WTC11 (cell line): ENCODE data around the gene MAMSTR. TPM values are rescaled to one million over a fixed set of nuclear protein-coding genes. Genes with fewer than 3 reads are reported as not detected.
"Not testable (repeated sequence)": the region's sequence is repeated elsewhere in the genome, so short reads cannot be mapped to it uniquely, and the experiment has no call there.

Source experiments
- ATAC-seq: fragments of 200-7000 bp; cut with Tn5 transposase; 2 replicates; pipeline ENCODE4 v1.10.0; 2021; ENCODE audit warnings: mild to moderate bottlenecking, moderate library complexity
- CTCF ChIA-PET: fragments of 300-600 bp; sonication (Branson Sonifier 250); formaldehyde crosslinking; loops from one replicate; lab custom pipeline; 2021; ENCODE audit warnings: antibody characterized with exemption; lab: Charles Lee
- POLR2A ChIA-PET: fragments of 350-600 bp; sonication (Branson Sonifier 250); formaldehyde crosslinking; loops from one replicate; lab custom pipeline; 2021; ENCODE audit warnings: antibody characterized with exemption; lab: Charles Lee
- DNase-seq: peaks from one replicate; pipeline ENCODE4 v3.0.0; 2021; ENCODE audit warnings: low spot score
- H3K27ac Mint-ChIP-seq: 2 replicates; pipeline ENCODE4 v1.8.0; 2021; ENCODE audit warnings: mixed read lengths
- H3K27me3 Mint-ChIP-seq: 2 replicates; pipeline ENCODE4 v1.8.0; 2021; ENCODE audit warnings: low read depth, mild to moderate bottlenecking, moderate library complexity, mixed read lengths
- H3K36me3 Mint-ChIP-seq: 2 replicates; pipeline ENCODE4 v1.8.0; 2021; ENCODE audit warnings: mixed read lengths
- H3K4me1 Mint-ChIP-seq: 2 replicates; pipeline ENCODE4 v1.8.0; 2022; ENCODE audit warnings: mixed read lengths
- H3K4me3 Mint-ChIP-seq: 2 replicates; pipeline ENCODE4 v1.8.0; 2021; ENCODE audit warnings: mild to moderate bottlenecking, moderate library complexity, mixed read lengths
- H3K9me3 Mint-ChIP-seq: 2 replicates; pipeline ENCODE4 v1.8.0; 2021; ENCODE audit warnings: mixed read lengths
- CBFB ChIP-seq: sonication (generic); formaldehyde crosslinking; IDR thresholded peaks from 2 replicates; pipeline ENCODE4 v1.8.1; 2022; ENCODE audit warnings: mild to moderate bottlenecking, low read depth, missing genetic modification reagents
- FOXK1 ChIP-seq: sonication (generic); formaldehyde crosslinking; IDR thresholded peaks from 2 replicates; pipeline ENCODE4 v1.8.0; 2022; ENCODE audit warnings: mild to moderate bottlenecking, moderate library complexity, missing genetic modification reagents
- GABPB1 ChIP-seq: sonication (generic); formaldehyde crosslinking; IDR thresholded peaks from 2 replicates; pipeline ENCODE4 v1.8.1; 2023; ENCODE audit warnings: mild to moderate bottlenecking, missing genetic modification reagents
- IRF2 ChIP-seq: sonication (generic); formaldehyde crosslinking; IDR thresholded peaks from 2 replicates; pipeline ENCODE4 v1.8.0; 2022; ENCODE audit warnings: low read depth, missing genetic modification reagents, borderline replicate concordance
- JUN ChIP-seq: sonication (generic); formaldehyde crosslinking; IDR thresholded peaks from 2 replicates; pipeline ENCODE4 v1.8.0; 2023; ENCODE audit warnings: mild to moderate bottlenecking, missing genetic modification reagents
- NFYB ChIP-seq: sonication (generic); formaldehyde crosslinking; conservative IDR thresholded peaks from 2 replicates; pipeline ENCODE4 v1.8.0; 2022; ENCODE audit warnings: low read depth, missing genetic modification reagents
- TCF7 ChIP-seq: sonication (generic); formaldehyde crosslinking; IDR thresholded peaks from 2 replicates; pipeline ENCODE4 v1.8.0; 2022; ENCODE audit warnings: mild to moderate bottlenecking, low read depth, missing genetic modification reagents, moderate library complexity
- TEAD4 ChIP-seq: sonication (generic); formaldehyde crosslinking; IDR thresholded peaks from 2 replicates; pipeline ENCODE4 v1.8.0; 2022; ENCODE audit warnings: mild to moderate bottlenecking, missing genetic modification reagents
- ZNF121 ChIP-seq: sonication (generic); formaldehyde crosslinking; IDR thresholded peaks from 2 replicates; pipeline ENCODE4 v1.8.0; 2023; ENCODE audit warnings: missing genetic modification reagents
- ZNF317 ChIP-seq: sonication (generic); formaldehyde crosslinking; IDR thresholded peaks from 2 replicates; pipeline ENCODE4 v1.8.1; 2023; ENCODE audit warnings: low read depth, mild to moderate bottlenecking, moderate library complexity, missing genetic modification reagents, borderline replicate concordance
- ZNF423 ChIP-seq: fragments of 250-450 bp; sonication (Bioruptor Pico); IDR thresholded peaks from 2 replicates; pipeline ENCODE4 v2.1.2; 2022; ENCODE audit warnings: mild to moderate bottlenecking, moderate library complexity
- total RNA-seq: library from RNA; stranded (reverse); gene quantifications from 3 replicates; pipeline ENCODE4 v1.2.3, GENCODE V29; 2021
- TF ChIP-seq, protein P1 (sequence below): sonication (generic); formaldehyde crosslinking; IDR thresholded peaks from 2 replicates; pipeline ENCODE4 v1.8.0; 2022; ENCODE audit warnings: mild to moderate bottlenecking, missing genetic modification reagents
- TF ChIP-seq, protein P2 (sequence below): sonication (generic); formaldehyde crosslinking; IDR thresholded peaks from 2 replicates; pipeline ENCODE4 v1.8.1; 2023; ENCODE audit warnings: mild to moderate bottlenecking, moderate library complexity, missing genetic modification reagents
- TF ChIP-seq, protein P3 (sequence below): sonication (generic); formaldehyde crosslinking; IDR thresholded peaks from 2 replicates; pipeline ENCODE4 v1.8.1; 2023; ENCODE audit warnings: mild to moderate bottlenecking, missing genetic modification reagents, moderate library complexity
- TF ChIP-seq, protein P4 (sequence below): sonication (generic); formaldehyde crosslinking; IDR thresholded peaks from 2 replicates; pipeline ENCODE4 v1.8.1; 2022; ENCODE audit warnings: mild to moderate bottlenecking, missing genetic modification reagents, moderate library complexity, borderline replicate concordance

The MAMSTR gene
- total RNA-seq, 1 experiment from 2014 or later, result 1.4 TPM

DNA sequence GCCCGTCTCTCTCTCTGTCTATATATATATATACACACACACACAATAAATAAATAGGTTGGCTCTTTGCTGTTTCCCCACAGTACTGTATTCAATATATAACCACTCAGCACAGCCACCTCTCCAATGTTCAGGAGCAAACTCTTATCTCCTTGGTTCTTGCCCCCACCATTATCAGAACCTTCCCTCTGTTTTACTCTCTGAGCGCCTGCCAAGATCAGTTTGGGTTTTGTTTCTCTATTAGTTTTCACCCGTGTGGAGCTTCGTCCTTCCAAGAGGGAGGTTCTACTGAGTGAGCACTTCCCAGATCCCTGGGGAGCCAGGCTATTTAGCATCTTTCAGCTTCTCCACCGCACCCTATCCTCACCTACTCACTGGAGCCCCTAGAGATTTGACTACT lies 46.3 kb upstream of the MAMSTR start:
- DNase-seq, ATAC-seq, H3K4me1 Mint-ChIP-seq, H3K27ac Mint-ChIP-seq, H3K4me3 Mint-ChIP-seq, H3K9me3 Mint-ChIP-seq, H3K36me3 Mint-ChIP-seq: not testable (repeated sequence)
- CTCF ChIA-PET, result interaction anchor here (0.6 kb wide), 1 partner anchor 26 kb away, joined by 4 read pairs; no protein-coding TSS in a partner anchor
- peaks cover 40% of the 10 kb centered on the region for H3K27me3 Mint-ChIP-seq
- POLR2A ChIA-PET, result interaction anchor here (0.6 kb wide), 1 partner anchor 373 kb away, joined by 5 read pairs; no protein-coding TSS in a partner anchor

DNA sequence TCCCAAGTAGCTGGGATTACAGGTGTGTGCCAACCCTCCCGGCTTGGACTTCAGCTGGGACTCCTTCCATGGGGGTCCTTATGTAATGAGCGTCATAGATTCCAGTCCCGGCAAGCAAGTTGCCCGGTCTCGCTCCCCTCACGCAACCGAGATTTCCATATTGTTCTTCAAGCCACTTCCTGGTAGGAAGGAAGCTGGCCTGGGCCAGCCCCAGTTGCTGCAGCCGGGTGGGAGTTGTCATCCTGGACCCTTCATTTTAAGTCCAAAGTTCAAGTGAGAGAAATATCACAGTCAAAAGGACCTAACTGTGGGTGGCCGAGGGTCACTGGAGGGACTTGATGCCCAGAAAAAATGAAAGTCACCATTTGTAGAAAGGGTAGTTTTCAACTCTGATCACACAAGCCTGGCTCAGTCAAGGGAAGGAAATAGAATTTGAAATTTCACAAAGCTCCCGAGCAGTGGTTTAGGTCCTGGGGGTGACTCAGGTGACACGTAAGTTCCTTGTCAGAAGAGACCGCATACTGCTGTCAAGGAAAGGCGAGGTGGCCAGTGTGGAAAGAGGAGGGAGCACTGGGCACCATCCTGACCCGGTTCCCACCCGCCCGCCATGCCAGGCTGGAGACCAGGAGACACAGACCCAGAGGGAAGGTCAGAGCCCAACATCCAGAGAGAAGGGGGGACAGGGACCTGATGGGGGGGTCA lies 41.1 kb upstream of the MAMSTR start:
- TF ChIP-seq ZNF121 (CRISPR knock-in tag), result no peak
- no peak for TF ChIP-seq ZNF423 (CRISPR knock-in tag)
- TF ChIP-seq TEAD4 (CRISPR knock-in tag), result no peak
- TF ChIP-seq TCF7 (CRISPR knock-in tag), result no peak
- no peak for TF ChIP-seq ZNF317
- TF ChIP-seq GABPB1 (CRISPR knock-in tag), result no peak
- no peak for TF ChIP-seq CBFB (CRISPR knock-in tag)
- no peak for TF ChIP-seq NFYB (CRISPR knock-in tag)
- TF ChIP-seq, protein P1, sequence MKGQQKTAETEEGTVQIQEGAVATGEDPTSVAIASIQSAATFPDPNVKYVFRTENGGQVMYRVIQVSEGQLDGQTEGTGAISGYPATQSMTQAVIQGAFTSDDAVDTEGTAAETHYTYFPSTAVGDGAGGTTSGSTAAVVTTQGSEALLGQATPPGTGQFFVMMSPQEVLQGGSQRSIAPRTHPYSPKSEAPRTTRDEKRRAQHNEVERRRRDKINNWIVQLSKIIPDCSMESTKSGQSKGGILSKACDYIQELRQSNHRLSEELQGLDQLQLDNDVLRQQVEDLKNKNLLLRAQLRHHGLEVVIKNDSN, result no peak
- TF ChIP-seq, protein P2, sequence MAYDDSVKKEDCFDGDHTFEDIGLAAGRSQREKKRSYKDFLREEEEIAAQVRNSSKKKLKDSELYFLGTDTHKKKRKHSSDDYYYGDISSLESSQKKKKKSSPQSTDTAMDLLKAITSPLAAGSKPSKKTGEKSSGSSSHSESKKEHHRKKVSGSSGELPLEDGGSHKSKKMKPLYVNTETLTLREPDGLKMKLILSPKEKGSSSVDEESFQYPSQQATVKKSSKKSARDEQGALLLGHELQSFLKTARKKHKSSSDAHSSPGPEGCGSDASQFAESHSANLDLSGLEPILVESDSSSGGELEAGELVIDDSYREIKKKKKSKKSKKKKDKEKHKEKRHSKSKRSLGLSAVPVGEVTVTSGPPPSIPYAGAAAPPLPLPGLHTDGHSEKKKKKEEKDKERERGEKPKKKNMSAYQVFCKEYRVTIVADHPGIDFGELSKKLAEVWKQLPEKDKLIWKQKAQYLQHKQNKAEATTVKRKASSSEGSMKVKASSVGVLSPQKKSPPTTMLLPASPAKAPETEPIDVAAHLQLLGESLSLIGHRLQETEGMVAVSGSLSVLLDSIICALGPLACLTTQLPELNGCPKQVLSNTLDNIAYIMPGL (CRISPR knock-in tag), result no peak
- TF ChIP-seq, protein P3, sequence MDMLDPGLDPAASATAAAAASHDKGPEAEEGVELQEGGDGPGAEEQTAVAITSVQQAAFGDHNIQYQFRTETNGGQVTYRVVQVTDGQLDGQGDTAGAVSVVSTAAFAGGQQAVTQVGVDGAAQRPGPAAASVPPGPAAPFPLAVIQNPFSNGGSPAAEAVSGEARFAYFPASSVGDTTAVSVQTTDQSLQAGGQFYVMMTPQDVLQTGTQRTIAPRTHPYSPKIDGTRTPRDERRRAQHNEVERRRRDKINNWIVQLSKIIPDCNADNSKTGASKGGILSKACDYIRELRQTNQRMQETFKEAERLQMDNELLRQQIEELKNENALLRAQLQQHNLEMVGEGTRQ (CRISPR knock-in tag), result no peak
- TF ChIP-seq IRF2 (CRISPR knock-in tag), result no peak
- TF ChIP-seq FOXK1 (CRISPR knock-in tag), result no peak
- TF ChIP-seq, protein P4, sequence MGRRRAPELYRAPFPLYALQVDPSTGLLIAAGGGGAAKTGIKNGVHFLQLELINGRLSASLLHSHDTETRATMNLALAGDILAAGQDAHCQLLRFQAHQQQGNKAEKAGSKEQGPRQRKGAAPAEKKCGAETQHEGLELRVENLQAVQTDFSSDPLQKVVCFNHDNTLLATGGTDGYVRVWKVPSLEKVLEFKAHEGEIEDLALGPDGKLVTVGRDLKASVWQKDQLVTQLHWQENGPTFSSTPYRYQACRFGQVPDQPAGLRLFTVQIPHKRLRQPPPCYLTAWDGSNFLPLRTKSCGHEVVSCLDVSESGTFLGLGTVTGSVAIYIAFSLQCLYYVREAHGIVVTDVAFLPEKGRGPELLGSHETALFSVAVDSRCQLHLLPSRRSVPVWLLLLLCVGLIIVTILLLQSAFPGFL (CRISPR knock-in tag), result no peak
- TF ChIP-seq, all 79 proteins: peak for 0
- CTCF ChIA-PET, result interaction anchor here (0.9 kb wide), 2 partner anchors 52 to 82 kb away, joined by 3 read pairs; no protein-coding TSS in a partner anchor
- Mint-ChIP-seq H3K4me1 (peaks cover 6% of the 10 kb centered on the region), H3K4me3 (no peak overlapping the region), H3K9me3 (no peaks in the 10 kb centered on the region), H3K27ac (no peak overlapping the region), H3K36me3 (no peaks in the 10 kb centered on the region), H3K27me3 (peaks cover 37% of the 10 kb centered on the region)
- ATAC-seq (no peak), DNase-seq (no peak)
- POLR2A ChIA-PET, result interaction anchor here (0.6 kb wide), 1 partner anchor 47 kb away, joined by 3 read pairs; no protein-coding TSS in a partner anchor

DNA sequence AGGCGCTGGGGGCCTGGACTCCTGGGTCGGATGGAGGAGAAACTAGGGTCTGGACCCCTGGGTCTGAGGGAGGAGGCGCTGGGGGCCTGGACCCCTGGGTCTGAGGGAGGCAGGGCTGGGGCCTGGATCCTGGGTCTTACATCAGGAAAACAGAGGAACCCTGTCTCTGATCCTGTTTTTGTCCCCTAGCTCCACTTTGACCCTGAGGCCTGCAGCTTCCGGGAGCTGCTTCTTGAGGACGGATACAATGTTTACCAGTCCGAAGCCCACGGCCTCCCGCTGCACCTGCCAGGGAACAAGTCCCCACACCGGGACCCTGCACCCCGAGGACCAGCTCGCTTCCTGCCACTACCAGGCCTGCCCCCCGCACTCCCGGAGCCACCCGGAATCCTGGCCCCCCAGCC lies 38.2 kb upstream of the MAMSTR start:
- Mint-ChIP-seq H3K9me3 (no peaks in the 10 kb centered on the region), H3K4me1 (peaks cover 32% of the 10 kb centered on the region), H3K36me3 (no peaks in the 10 kb centered on the region), H3K27me3 (peaks cover 24% of the 10 kb centered on the region), H3K27ac (no peak overlapping the region), H3K4me3 (no peak overlapping the region)
- ATAC-seq (no peak), DNase-seq (no peak)
- TF ChIP-seq JUN (CRISPR knock-in tag), result no peak
- TF ChIP-seq GABPB1 (CRISPR knock-in tag), result 0 out of 2 replicates have a peak, but pooled peaks have one; percentile 32
- ChIA-PET CTCF (interaction anchor here (0.7 to 1.4 kb wide), 4 partner anchors 11 to 139 kb away, joined by 3 to 4 read pairs (median 3); partner anchors contain the start of genes IZUMO1, RPL18 and SPHK2), POLR2A (no interaction called here)
